HepG2 (cell line): Measurements from ENCODE around the gene SPRED2. TPM values are rescaled to one million over a fixed set of nuclear protein-coding genes. Genes with fewer than 3 reads are reported as not detected.
A peak's percentile ranks its signal among the peaks of the same experiment; 100 is the strongest.

ENCODE experiments used
- ATAC-seq: fragments of 200-7000 bp; cut with Tn5 transposase; 3 replicates; pipeline ENCODE4 v1.9.1; 2020; ENCODE audit warnings: mild to moderate bottlenecking, moderate library complexity
- BruUV-seq: library from RNA; stranded (reverse); fragments of 400-500 nt; replicated peaks from 2 replicates; lab custom pipeline; 2021; lab: Mats Ljungman, UMichigan
- CTCF ChIA-PET: fragments of 300-600 bp; formaldehyde crosslinking; extraction: SDS; loops from one replicate; lab custom pipeline; 2021; ENCODE audit warnings: low total read pairs, inconsistent platforms, low intra/inter-chr PET ratio; lab: Yijun Ruan, JAX
- POLR2A ChIA-PET: fragments of 350-600 bp; sonication (Branson Sonifier 250); formaldehyde crosslinking; loops from one replicate; lab custom pipeline; 2020; ENCODE audit warnings: antibody characterized with exemption, inconsistent platforms; lab: Yijun Ruan, JAX
- DNase-seq: peaks from one replicate; pipeline ENCODE4 v3.0.0-alpha.2; 2015; ENCODE audit warnings: low spot score
- FAIRE-seq: peaks from 3 replicates; lab custom pipeline; 2011; peaks lifted over from hg19 to GRCh38; lab: Jason Lieb, UNC
- H2AFZ ChIP-seq: one replicate; pipeline ENCODE4 v1.6.1; 2011; ENCODE audit warnings: low read length, inconsistent platforms
- H3K27ac ChIP-seq: fragments of 300-600 bp; 3 replicates; pipeline ENCODE4 v1.8.0; 2011; ENCODE audit warnings: mixed run types, mild to moderate bottlenecking, mixed read lengths, low read length, inconsistent platforms; ENCODE audit not compliant: insufficient read depth; ENCODE audit errors: extremely low read length
- H3K27me3 ChIP-seq, 2 experiments: fragments of 200-600 bp in 1 of 2; 2 replicates in 1 of 2; 3 replicates in 1 of 2; pipeline versions ENCODE4 v1.6.0 to v1.8.0; 2011; ENCODE audit warnings: low read length in 2 of 2, mild to moderate bottlenecking in 2 of 2, moderate library complexity in 2 of 2, inconsistent platforms in 1 of 2; ENCODE audit not compliant: insufficient read depth in 2 of 2, control insufficient read depth in 1 of 2
- H3K36me3 ChIP-seq, 2 experiments: fragments of 200-600 bp in 1 of 2; replicated peaks in 1 of 2; 2 replicates in 1 of 2; 3 replicates in 1 of 2; pipeline versions ENCODE4 v1.5.1 to v1.8.0; 2011; ENCODE audit warnings: low read length in 2 of 2, inconsistent platforms in 1 of 2; ENCODE audit not compliant: insufficient read depth in 2 of 2, control insufficient read depth in 1 of 2
- H3K4me1 ChIP-seq: 2 replicates; pipeline ENCODE4 v1.5.1; 2012; ENCODE audit warnings: low read length, inconsistent platforms; ENCODE audit not compliant: insufficient read depth
- H3K4me2 ChIP-seq: 2 replicates; pipeline ENCODE4 v1.6.0; 2011; ENCODE audit warnings: low read depth, low read length, inconsistent platforms
- H3K4me3 ChIP-seq, 3 experiments: fragments of 200-600 bp in 1 of 3; sonication (generic), shearing (Covaris generic) in 1 of 3; replicated peaks in 1 of 3; 2 replicates each; pipeline ENCODE4 v1.5.1; 2011 to 2016; ENCODE audit warnings: low read length in 3 of 3, inconsistent platforms in 2 of 3, low read depth in 2 of 3, mild to moderate bottlenecking in 2 of 3, control low read depth in 1 of 3, mixed read lengths in 1 of 3; ENCODE audit not compliant: insufficient read depth in 1 of 3
- H3K79me2 ChIP-seq: one replicate; pipeline ENCODE4 v1.6.1; 2011; ENCODE audit warnings: low read length, inconsistent platforms; ENCODE audit not compliant: insufficient read depth
- H3K9ac ChIP-seq: 2 replicates; pipeline ENCODE4 v1.6.0; 2011; ENCODE audit warnings: mild to moderate bottlenecking, low read depth, low read length, inconsistent platforms; ENCODE audit not compliant: insufficient read depth
- H3K9me3 ChIP-seq: 2 replicates; pipeline ENCODE4 v1.5.1; 2012; ENCODE audit warnings: mild to moderate bottlenecking, low read length
- H4K20me1 ChIP-seq: 2 replicates; pipeline ENCODE4 v1.6.0; 2011; ENCODE audit warnings: inconsistent platforms, mild to moderate bottlenecking, low read length, moderate library complexity; ENCODE audit not compliant: insufficient read depth
- ATRX ChIP-seq: sonication (generic); formaldehyde crosslinking; IDR thresholded peaks from 2 replicates; pipeline ENCODE4 v1.4.0; 2020; ENCODE audit warnings: missing genetic modification reagents, borderline replicate concordance
- CREB1 ChIP-seq, 2 experiments: fragments of 450-650 bp in 1 of 2; IDR thresholded peaks; 2 replicates each; pipeline ENCODE4 v1.6.1; 2016 to 2017; ENCODE audit warnings: control low read depth in 1 of 2, mild to moderate bottlenecking in 1 of 2, missing compliant biosample characterization in 1 of 2, missing genetic modification characterization in 1 of 2
- EED ChIP-seq: sonication (generic); formaldehyde crosslinking; IDR thresholded peaks from 2 replicates; pipeline ENCODE4 v1.5.0; 2020; ENCODE audit warnings: mild to moderate bottlenecking, missing genetic modification reagents
- HMGA1 ChIP-seq: sonication (generic); formaldehyde crosslinking; conservative IDR thresholded peaks from 2 replicates; pipeline ENCODE4 v1.4.0; 2020; ENCODE audit warnings: missing genetic modification reagents
- MEIS1 ChIP-seq: sonication (generic); formaldehyde crosslinking; IDR thresholded peaks from 2 replicates; pipeline ENCODE4 v1.9.0; 2021; ENCODE audit warnings: mild to moderate bottlenecking, missing genetic modification reagents, moderate library complexity, borderline replicate concordance
- MIER3 ChIP-seq: IDR thresholded peaks from 2 replicates; pipeline ENCODE4 v1.6.1; 2016; ENCODE audit warnings: missing compliant biosample characterization, borderline replicate concordance
- MXD4 ChIP-seq: IDR thresholded peaks from 2 replicates; pipeline ENCODE4 v1.6.1; 2016; ENCODE audit warnings: mild to moderate bottlenecking, missing biosample characterization, missing genetic modification reagents
- PAX8 ChIP-seq: sonication (generic); formaldehyde crosslinking; IDR thresholded peaks from 2 replicates; pipeline ENCODE4 v1.8.0; 2022; ENCODE audit warnings: mild to moderate bottlenecking, missing genetic modification reagents, borderline replicate concordance
- PITX1 ChIP-seq: sonication (generic); formaldehyde crosslinking; IDR thresholded peaks from 2 replicates; pipeline ENCODE4 v1.5.1; 2020; ENCODE audit warnings: mild to moderate bottlenecking, missing genetic modification reagents
- STAT6 ChIP-seq: sonication (generic); formaldehyde crosslinking; IDR thresholded peaks from 2 replicates; pipeline ENCODE4 v1.4.0; 2020; ENCODE audit warnings: missing genetic modification reagents, mild to moderate bottlenecking, borderline replicate concordance
- ZFP91 ChIP-seq: sonication (generic); formaldehyde crosslinking; IDR thresholded peaks from 2 replicates; pipeline ENCODE4 v1.9.0; 2022; ENCODE audit warnings: missing genetic modification reagents, mild to moderate bottlenecking, borderline replicate concordance
- ZMAT5 ChIP-seq: sonication (generic); formaldehyde crosslinking; IDR thresholded peaks from 2 replicates; pipeline ENCODE4 v1.5.0; 2020; ENCODE audit warnings: mild to moderate bottlenecking, low read depth, missing genetic modification reagents, borderline replicate concordance
- ZNF362 ChIP-seq: sonication (generic); formaldehyde crosslinking; IDR thresholded peaks from 2 replicates; pipeline ENCODE4 v1.4.0; 2020; ENCODE audit warnings: missing genetic modification reagents, mild to moderate bottlenecking, borderline replicate concordance
- WGBS: methylation state at CpG from one replicate; pipeline ENCODE4 v1.1.6; 2017; ENCODE audit warnings: low lambda C conversion rate; 5-methylcytosine and 5-hydroxymethylcytosine counted together
- in situ Hi-C: cut with HindIII; loops from 2 replicates; pipeline ENCODE4 v1.10.0; 2017; ENCODE audit warnings: low pct_unique_long_range_greater_than_20kb; ENCODE audit not compliant: extremely low pct_ligation_motif_present
- intact Hi-C: fragments of 100-400 bp; cut with micrococcal nuclease; formaldehyde crosslinking; loops from one replicate; pipeline ENCODE4 v1.10.0; 2022; ENCODE audit not compliant: unreplicated experiment
- polyA plus RNA-seq, 8 experiments: library from polyadenylated mRNA; depleted of rRNA in 3 of 8; stranded (reverse) in 7 of 8; unstranded in 1 of 8; fragments of >200 nt; fragmentation: Illumina TruSeq in 4 of 8; extraction: Trizol in 4 of 8; gene quantifications; 2 replicates each; pipeline versions ENCODE4 v1.2.1 to v1.2.3, GENCODE V29; 2011 to 2016; ENCODE audit warnings: low read depth in 4 of 8, missing spikeins in 1 of 8, mixed read lengths in 1 of 8; ENCODE audit not compliant: insufficient read depth in 1 of 8
- total RNA-seq, 5 experiments: library from RNA; depleted of rRNA; stranded (reverse); fragments of >200 nt; fragmentation: Illumina TruSeq; extraction: Trizol; gene quantifications; 2 replicates each; pipeline ENCODE4 v1.2.3, GENCODE V29; 2016; ENCODE audit warnings: low read depth in 1 of 5

Gene SPRED2
- total and polyA plus RNA-seq, 2 of the 13 experiments (the other 11 are each of a cell fraction or from before 2014, with no cell fraction given) = 13.0 to 37.0 TPM

- TF ChIP-seq ZMAT5 (CRISPR knock-in tag) (no peak), EED (CRISPR knock-in tag) (no peak), ZNF362 (CRISPR knock-in tag) (peak; percentile 64; the same call in 1 of the 2 replicates), PAX8 (CRISPR knock-in tag) (no peak), PITX1 (CRISPR knock-in tag) (no peak), MIER3 (CRISPR knock-in tag) (no peak), MEIS1 (CRISPR knock-in tag) (peak; percentile 13; the same call in 1 of the 2 replicates), ATRX (no peak)
Measured at GRCh38 chr2:65437392-65438135, 5.2 kb upstream of the SPRED2 start (continued).

- H3K9me3 ChIP-seq = no peaks in the 10 kb centered on the region
- CTCF ChIA-PET = no interaction called here
- peak overlapping the region; percentile 97 for H3K27ac ChIP-seq
- 0% methylated on average over 12 of the region's 12 CpGs for WGBS
- POLR2A ChIA-PET = interaction anchor here (0.7 to 5.5 kb wide), 23 partner anchors 10 to 782 kb away, joined by 3 to 66 read pairs (median 5); partner anchors contain the start of gene ACTR2
- intact Hi-C loops = loop anchor here (1.0 to 2.0 kb wide), 4 partner anchors 46 to 172 kb away; no protein-coding TSS in a partner anchor
- peak overlapping the region; percentile 63 to 82 (median 80) for H3K4me3 ChIP-seq
- no peak overlapping the region for H2AFZ ChIP-seq
- peak overlapping the region; percentile 96 for H3K4me2 ChIP-seq
- ATAC-seq (peak; percentile 8), FAIRE-seq (peak; percentile 60), DNase-seq (no peak)
- no peaks in the 10 kb centered on the region; a peak in 1 of 5 replicates for H3K27me3 ChIP-seq
- no peaks in the 10 kb centered on the region for H3K36me3 ChIP-seq
- BruUV-seq = TSS peak; percentile 90
- H3K4me1 ChIP-seq = peaks cover 49% of the 10 kb centered on the region
- H3K9ac ChIP-seq = peak overlapping the region; percentile 90
- peaks cover 11% of the 10 kb centered on the region for H3K79me2 ChIP-seq
- no peaks in the 10 kb centered on the region for H4K20me1 ChIP-seq
- in situ Hi-C loops = loop anchor here (10.0 kb wide), 1 partner anchor 118 kb away; no protein-coding TSS in a partner anchor
- TF ChIP-seq MXD4 (CRISPR knock-in tag) (peak; percentile 7; the same call in 1 of the 2 replicates), STAT6 (CRISPR knock-in tag) (no peak), HMGA1 (CRISPR knock-in tag) (no peak), CREB1 (IDR thresholded peaks at IDR 0.05) (no peak), CREB1 (CRISPR knock-in tag; IDR thresholded peaks at IDR 0.05) (peak; percentile 73), ZFP91 (CRISPR knock-in tag) (0 out of 2 replicates have a peak, but pooled peaks have one; percentile 11)
Measured at GRCh38 chr2:65436824-65437221, 4.4 kb upstream of the SPRED2 start.
